HepG2 (cell line): Measurements from ENCODE around the gene ITIH2. TPM values are rescaled to one million over a fixed set of nuclear protein-coding genes. Genes with fewer than 3 reads are reported as not detected.

ENCODE experiments used
- GPN1 ChIP-seq: sonication (generic); formaldehyde crosslinking; IDR thresholded peaks from 2 replicates; pipeline ENCODE4 v1.5.1; 2020; ENCODE audit warnings: missing genetic modification reagents, borderline replicate concordance
- HOXD1 ChIP-seq: sonication (generic); formaldehyde crosslinking; IDR thresholded peaks from 2 replicates; pipeline ENCODE4 v1.5.0; 2020; ENCODE audit warnings: missing genetic modification reagents
- JUND ChIP-seq: sonication (generic); formaldehyde crosslinking; IDR thresholded peaks from 2 replicates; pipeline ENCODE4 v1.8.0; 2022; ENCODE audit warnings: mild to moderate bottlenecking, missing genetic modification reagents
- MIER3 ChIP-seq: IDR thresholded peaks from 2 replicates; pipeline ENCODE4 v1.6.1; 2016; ENCODE audit warnings: missing compliant biosample characterization, borderline replicate concordance
- NCOA5 ChIP-seq: sonication (generic); formaldehyde crosslinking; IDR thresholded peaks from 2 replicates; pipeline ENCODE4 v1.4.0; 2020; ENCODE audit warnings: missing genetic modification reagents
- NFE2L1 ChIP-seq: sonication (generic); formaldehyde crosslinking; IDR thresholded peaks from 2 replicates; pipeline ENCODE4 v1.4.0; 2020; ENCODE audit warnings: missing genetic modification reagents, mild to moderate bottlenecking, borderline replicate concordance
- NR3C1 ChIP-seq: sonication (generic); formaldehyde crosslinking; IDR thresholded peaks from 2 replicates; pipeline ENCODE4 v1.4.0; 2020; ENCODE audit warnings: missing genetic modification reagents
- POGK ChIP-seq: sonication (generic); formaldehyde crosslinking; conservative IDR thresholded peaks from 2 replicates; pipeline ENCODE4 v1.8.0; 2022; ENCODE audit warnings: mild to moderate bottlenecking, moderate library complexity, missing genetic modification reagents
- RAD51 ChIP-seq: fragments of 450-650 bp; IDR thresholded peaks from 2 replicates; pipeline ENCODE4 v1.6.1; 2016; ENCODE audit warnings: borderline replicate concordance
- RCOR2 ChIP-seq: IDR thresholded peaks from 2 replicates; pipeline ENCODE4 v1.6.1; 2016; ENCODE audit warnings: missing biosample characterization, missing genetic modification reagents
- SMAD1 ChIP-seq: sonication (generic); formaldehyde crosslinking; IDR thresholded peaks from 2 replicates; pipeline ENCODE4 v1.4.0; 2020; ENCODE audit warnings: missing genetic modification reagents, low read depth, mild to moderate bottlenecking, borderline replicate concordance
- TEF ChIP-seq: sonication (generic); formaldehyde crosslinking; IDR thresholded peaks from 2 replicates; pipeline ENCODE4 v1.5.0; 2020; ENCODE audit warnings: missing genetic modification reagents
- ZNF121 ChIP-seq: sonication (generic); formaldehyde crosslinking; IDR thresholded peaks from 2 replicates; pipeline ENCODE4 v1.5.0; 2020; ENCODE audit warnings: mild to moderate bottlenecking, missing genetic modification reagents
- ZNF331 ChIP-seq: sonication (generic); formaldehyde crosslinking; IDR thresholded peaks from 2 replicates; pipeline ENCODE4 v1.4.0; 2020; ENCODE audit warnings: missing genetic modification reagents
- ZNF660 ChIP-seq: sonication (generic); formaldehyde crosslinking; IDR thresholded peaks from 2 replicates; pipeline ENCODE4 v1.5.1; 2020; ENCODE audit warnings: mild to moderate bottlenecking, low read depth, missing genetic modification reagents, borderline replicate concordance
- ZNF713 ChIP-seq: sonication (generic); formaldehyde crosslinking; IDR thresholded peaks from 2 replicates; pipeline ENCODE4 v1.4.0; 2020; ENCODE audit warnings: mild to moderate bottlenecking, missing genetic modification reagents
- ZNF879 ChIP-seq: sonication (generic); formaldehyde crosslinking; IDR thresholded peaks from 2 replicates; pipeline ENCODE4 v1.8.1; 2023; ENCODE audit warnings: missing genetic modification reagents
- polyA plus RNA-seq, 8 experiments: library from polyadenylated mRNA; depleted of rRNA in 3 of 8; stranded (reverse) in 7 of 8; unstranded in 1 of 8; fragments of >200 nt; fragmentation: Illumina TruSeq in 4 of 8; extraction: Trizol in 4 of 8; gene quantifications; 2 replicates each; pipeline versions ENCODE4 v1.2.1 to v1.2.3, GENCODE V29; 2011 to 2016; ENCODE audit warnings: low read depth in 4 of 8, missing spikeins in 1 of 8, mixed read lengths in 1 of 8; ENCODE audit not compliant: insufficient read depth in 1 of 8
- total RNA-seq, 5 experiments: library from RNA; depleted of rRNA; stranded (reverse); fragments of >200 nt; fragmentation: Illumina TruSeq; extraction: Trizol; gene quantifications; 2 replicates each; pipeline ENCODE4 v1.2.3, GENCODE V29; 2016; ENCODE audit warnings: low read depth in 1 of 5
- TF ChIP-seq, protein P1 (sequence below): sonication (generic); formaldehyde crosslinking; IDR thresholded peaks from 2 replicates; pipeline ENCODE4 v1.4.0; 2020; ENCODE audit warnings: mild to moderate bottlenecking, missing genetic modification reagents
- TF ChIP-seq, protein P2 (sequence below): sonication (generic); formaldehyde crosslinking; IDR thresholded peaks from 2 replicates; pipeline ENCODE4 v1.9.0; 2022; ENCODE audit warnings: missing genetic modification reagents, mild to moderate bottlenecking, borderline replicate concordance

ITIH2 gene
- total and polyA plus RNA-seq, 2 of the 13 experiments (the other 11 are each of a cell fraction or from before 2014, with no cell fraction given) = 1,197 to 1,427 TPM

GRCh38 chr10:7666253-7667023 is 36.7 kb upstream of the ITIH2 start, which contains the start of gene ITIH5 (continued):
- no peak for TF ChIP-seq ZNF879
- no peak for TF ChIP-seq SMAD1 (CRISPR knock-in tag)
- no peak for TF ChIP-seq RCOR2 (CRISPR knock-in tag)
- TF ChIP-seq TEF = no peak
- no peak for TF ChIP-seq ZNF660 (CRISPR knock-in tag)
- no peak for TF ChIP-seq MIER3 (CRISPR knock-in tag)
- no peak for TF ChIP-seq HOXD1 (CRISPR knock-in tag)
- TF ChIP-seq POGK (CRISPR knock-in tag) = no peak
- TF ChIP-seq ZNF331 = no peak
- TF ChIP-seq, protein P1, sequence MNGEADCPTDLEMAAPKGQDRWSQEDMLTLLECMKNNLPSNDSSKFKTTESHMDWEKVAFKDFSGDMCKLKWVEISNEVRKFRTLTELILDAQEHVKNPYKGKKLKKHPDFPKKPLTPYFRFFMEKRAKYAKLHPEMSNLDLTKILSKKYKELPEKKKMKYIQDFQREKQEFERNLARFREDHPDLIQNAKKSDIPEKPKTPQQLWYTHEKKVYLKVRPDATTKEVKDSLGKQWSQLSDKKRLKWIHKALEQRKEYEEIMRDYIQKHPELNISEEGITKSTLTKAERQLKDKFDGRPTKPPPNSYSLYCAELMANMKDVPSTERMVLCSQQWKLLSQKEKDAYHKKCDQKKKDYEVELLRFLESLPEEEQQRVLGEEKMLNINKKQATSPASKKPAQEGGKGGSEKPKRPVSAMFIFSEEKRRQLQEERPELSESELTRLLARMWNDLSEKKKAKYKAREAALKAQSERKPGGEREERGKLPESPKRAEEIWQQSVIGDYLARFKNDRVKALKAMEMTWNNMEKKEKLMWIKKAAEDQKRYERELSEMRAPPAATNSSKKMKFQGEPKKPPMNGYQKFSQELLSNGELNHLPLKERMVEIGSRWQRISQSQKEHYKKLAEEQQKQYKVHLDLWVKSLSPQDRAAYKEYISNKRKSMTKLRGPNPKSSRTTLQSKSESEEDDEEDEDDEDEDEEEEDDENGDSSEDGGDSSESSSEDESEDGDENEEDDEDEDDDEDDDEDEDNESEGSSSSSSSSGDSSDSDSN (CRISPR knock-in tag) = 0 out of 2 replicates have a peak, but pooled peaks have one; percentile 29
- no peak for TF ChIP-seq RAD51
- no peak for TF ChIP-seq NR3C1 (CRISPR knock-in tag)
- TF ChIP-seq, protein P2, sequence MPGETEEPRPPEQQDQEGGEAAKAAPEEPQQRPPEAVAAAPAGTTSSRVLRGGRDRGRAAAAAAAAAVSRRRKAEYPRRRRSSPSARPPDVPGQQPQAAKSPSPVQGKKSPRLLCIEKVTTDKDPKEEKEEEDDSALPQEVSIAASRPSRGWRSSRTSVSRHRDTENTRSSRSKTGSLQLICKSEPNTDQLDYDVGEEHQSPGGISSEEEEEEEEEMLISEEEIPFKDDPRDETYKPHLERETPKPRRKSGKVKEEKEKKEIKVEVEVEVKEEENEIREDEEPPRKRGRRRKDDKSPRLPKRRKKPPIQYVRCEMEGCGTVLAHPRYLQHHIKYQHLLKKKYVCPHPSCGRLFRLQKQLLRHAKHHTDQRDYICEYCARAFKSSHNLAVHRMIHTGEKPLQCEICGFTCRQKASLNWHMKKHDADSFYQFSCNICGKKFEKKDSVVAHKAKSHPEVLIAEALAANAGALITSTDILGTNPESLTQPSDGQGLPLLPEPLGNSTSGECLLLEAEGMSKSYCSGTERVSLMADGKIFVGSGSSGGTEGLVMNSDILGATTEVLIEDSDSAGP (CRISPR knock-in tag) = peak; percentile 26; the same call in 1 of the 2 replicates
- TF ChIP-seq NFE2L1 (CRISPR knock-in tag) = no peak
- TF ChIP-seq NCOA5 (CRISPR knock-in tag) = no peak
- TF ChIP-seq ZNF713 = no peak
- TF ChIP-seq GPN1 = no peak
- TF ChIP-seq ZNF121 (CRISPR knock-in tag) = peak; percentile 41; the same call in 1 of the 2 replicates
- no peak for TF ChIP-seq JUND (CRISPR knock-in tag)
